Endometrium (tissue), 2 donors: ENCODE data around the gene OSBPL10.

ENCODE experiments used
- FAIRE-seq: peaks from 2 replicates; lab custom pipeline; 2012; peaks lifted over from hg19 to GRCh38; lab: Jason Lieb, UNC
- donor health status: control.
- donor health status: control.

The OSBPL10 gene

GRCh38 chr3:31661993-31662670, 318.9 kb downstream of the OSBPL10 start:
- FAIRE-seq: no peak

- no peak for FAIRE-seq
Measured at GRCh38 chr3:31661286-31661685, 319.8 kb downstream of the OSBPL10 start.

- no peak for FAIRE-seq
Measured at GRCh38 chr3:31659246-31659645, 321.8 kb downstream of the OSBPL10 start.

GRCh38 chr3:31654998-31655397, 326.1 kb downstream of the OSBPL10 start:
- no peak for FAIRE-seq

- FAIRE-seq: no peak
Measured at GRCh38 chr3:31653464-31653863, 327.6 kb downstream of the OSBPL10 start.

GRCh38 chr3:31652296-31652695, 328.8 kb downstream of the OSBPL10 start:
- FAIRE-seq: no peak

GRCh38 chr3:31648286-31648968, 332.6 kb downstream of the OSBPL10 start:
- no peak for FAIRE-seq

- FAIRE-seq: no peak
Measured at GRCh38 chr3:31645256-31645655, 335.8 kb downstream of the OSBPL10 start.

GRCh38 chr3:31639828-31640227, 341.2 kb downstream of the OSBPL10 start:
- no peak for FAIRE-seq

GRCh38 chr3:31636694-31637442, 344.2 kb downstream of the OSBPL10 start:
- FAIRE-seq: no peak

- FAIRE-seq: no peak
Measured at GRCh38 chr3:31636049-31636448, 345.0 kb downstream of the OSBPL10 start.

GRCh38 chr3:31635545-31635944, 345.5 kb downstream of the OSBPL10 start:
- no peak for FAIRE-seq

- FAIRE-seq: no peak
Measured at GRCh38 chr3:31634476-31634875, 346.6 kb downstream of the OSBPL10 start.

GRCh38 chr3:31629054-31629453, 352.0 kb downstream of the OSBPL10 start:
- FAIRE-seq: no peak

GRCh38 chr3:31625358-31625757, 355.7 kb downstream of the OSBPL10 start:
- FAIRE-seq: no peak

GRCh38 chr3:31624083-31624709, 356.9 kb downstream of the OSBPL10 start:
- no peak for FAIRE-seq

GRCh38 chr3:31622636-31623288, 358.3 kb downstream of the OSBPL10 start:
- no peak for FAIRE-seq

- no peak for FAIRE-seq
Measured at GRCh38 chr3:31621314-31621713, 359.7 kb downstream of the OSBPL10 start.

- FAIRE-seq: no peak
Measured at GRCh38 chr3:31620656-31621055, 360.4 kb downstream of the OSBPL10 start.

GRCh38 chr3:31616711-31617110, 364.4 kb downstream of the OSBPL10 start:
- no peak for FAIRE-seq

GRCh38 chr3:31615071-31615875, 365.8 kb downstream of the OSBPL10 start:
- no peak for FAIRE-seq
